ENCODE data around the gene ARPC4.

DNA sequence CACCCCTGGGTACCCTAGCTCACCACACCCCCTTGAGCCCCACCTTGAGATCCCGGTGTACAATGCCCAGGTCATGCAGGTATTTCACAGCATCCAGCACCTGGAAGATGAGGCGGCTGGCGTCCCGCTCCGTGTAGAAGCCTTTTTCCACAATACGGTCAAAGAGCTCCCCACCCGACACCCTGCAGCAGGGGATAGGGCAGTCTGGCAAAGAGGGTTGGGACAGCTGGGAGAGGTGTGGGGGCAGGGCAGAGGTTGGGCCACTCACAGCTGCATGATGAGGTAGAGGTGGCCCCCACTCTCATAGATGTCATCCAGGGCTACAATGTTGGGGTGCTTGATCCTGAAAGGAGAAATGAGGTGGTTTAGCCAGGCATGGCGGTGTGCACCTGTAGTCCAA lies 30.0 kb upstream of the ARPC4 start:
- no peak for TF ChIP-seq REST (IDR thresholded peaks at IDR 0.05; ENCODE audit: low read depth)
- TF ChIP-seq, protein P1, sequence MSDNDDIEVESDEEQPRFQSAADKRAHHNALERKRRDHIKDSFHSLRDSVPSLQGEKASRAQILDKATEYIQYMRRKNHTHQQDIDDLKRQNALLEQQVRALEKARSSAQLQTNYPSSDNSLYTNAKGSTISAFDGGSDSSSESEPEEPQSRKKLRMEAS (IDR thresholded peaks at IDR 0.05), result no peak

All from Ishikawa (cell line).